Neural crest cell (in vitro differentiated cells): ENCODE data around the gene TP63. TPM values are rescaled to one million over a fixed set of nuclear protein-coding genes. Genes with fewer than 3 reads are reported as not detected.

ENCODE experiments used
- DNase-seq: peaks from one replicate; pipeline ENCODE4 v3.0.0; 2021; ENCODE audit warnings: low read depth, mixed read lengths, low spot score
- H3K27ac Mint-ChIP-seq: one replicate; pipeline ENCODE4 v1.8.0; 2021; ENCODE audit warnings: mild to moderate bottlenecking, mixed read lengths; ENCODE audit not compliant: unreplicated experiment
- H3K27me3 Mint-ChIP-seq: 2 replicates; pipeline ENCODE4 v1.8.0; 2021; ENCODE audit warnings: low read depth, mild to moderate bottlenecking, mixed read lengths
- H3K36me3 Mint-ChIP-seq: 2 replicates; pipeline ENCODE4 v1.8.0; 2021; ENCODE audit warnings: low read depth, mild to moderate bottlenecking, mixed read lengths
- H3K4me1 Mint-ChIP-seq: 2 replicates; pipeline ENCODE4 v1.8.0; 2021; ENCODE audit warnings: mixed read lengths
- H3K4me3 Mint-ChIP-seq: one replicate; pipeline ENCODE4 v1.8.0; 2021; ENCODE audit warnings: mild to moderate bottlenecking, mixed read lengths
- H3K9me3 Mint-ChIP-seq: 2 replicates; pipeline ENCODE4 v1.8.0; 2021; ENCODE audit warnings: mixed read lengths
- total RNA-seq: library from RNA; stranded (reverse); gene quantifications from 2 replicates; pipeline ENCODE4 v1.2.1, GENCODE V29; 2021
- TF ChIP-seq, protein P1 (sequence below): fragments of 200-600 bp; sonication (generic); conservative IDR thresholded peaks from 2 replicates; pipeline ENCODE4 v1.5.0; 2021; ENCODE audit warnings: antibody characterized with exemption, mild to moderate bottlenecking

The TP63 gene
- total RNA-seq, 1 donor from 2014 or later: 0.21 TPM

- H3K27me3 Mint-ChIP-seq: peaks cover 15% of the 10 kb centered on the region
- TF ChIP-seq, protein P1, sequence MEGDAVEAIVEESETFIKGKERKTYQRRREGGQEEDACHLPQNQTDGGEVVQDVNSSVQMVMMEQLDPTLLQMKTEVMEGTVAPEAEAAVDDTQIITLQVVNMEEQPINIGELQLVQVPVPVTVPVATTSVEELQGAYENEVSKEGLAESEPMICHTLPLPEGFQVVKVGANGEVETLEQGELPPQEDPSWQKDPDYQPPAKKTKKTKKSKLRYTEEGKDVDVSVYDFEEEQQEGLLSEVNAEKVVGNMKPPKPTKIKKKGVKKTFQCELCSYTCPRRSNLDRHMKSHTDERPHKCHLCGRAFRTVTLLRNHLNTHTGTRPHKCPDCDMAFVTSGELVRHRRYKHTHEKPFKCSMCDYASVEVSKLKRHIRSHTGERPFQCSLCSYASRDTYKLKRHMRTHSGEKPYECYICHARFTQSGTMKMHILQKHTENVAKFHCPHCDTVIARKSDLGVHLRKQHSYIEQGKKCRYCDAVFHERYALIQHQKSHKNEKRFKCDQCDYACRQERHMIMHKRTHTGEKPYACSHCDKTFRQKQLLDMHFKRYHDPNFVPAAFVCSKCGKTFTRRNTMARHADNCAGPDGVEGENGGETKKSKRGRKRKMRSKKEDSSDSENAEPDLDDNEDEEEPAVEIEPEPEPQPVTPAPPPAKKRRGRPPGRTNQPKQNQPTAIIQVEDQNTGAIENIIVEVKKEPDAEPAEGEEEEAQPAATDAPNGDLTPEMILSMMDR: no peak
- H3K4me1 Mint-ChIP-seq: no peaks in the 10 kb centered on the region
- no peak for DNase-seq
- no peak overlapping the region for H3K27ac Mint-ChIP-seq
- peaks cover 4% of the 10 kb centered on the region for H3K9me3 Mint-ChIP-seq
- H3K36me3 Mint-ChIP-seq: no peaks in the 10 kb centered on the region
- no peak overlapping the region for H3K4me3 Mint-ChIP-seq
Observed at GRCh38 chr3:189830401-189830800, 199.2 kb downstream of the TP63 start.

GRCh38 chr3:189833266-189833665 lies 202.1 kb downstream of the TP63 start:
- no peak overlapping the region for H3K4me3 Mint-ChIP-seq
- no peak overlapping the region for H3K27ac Mint-ChIP-seq
- no peaks in the 10 kb centered on the region for H3K36me3 Mint-ChIP-seq
- peaks cover 11% of the 10 kb centered on the region for H3K27me3 Mint-ChIP-seq
- DNase-seq: no peak
- TF ChIP-seq, protein P1: no peak
- H3K4me1 Mint-ChIP-seq: no peaks in the 10 kb centered on the region
- no peaks in the 10 kb centered on the region for H3K9me3 Mint-ChIP-seq

DNA sequence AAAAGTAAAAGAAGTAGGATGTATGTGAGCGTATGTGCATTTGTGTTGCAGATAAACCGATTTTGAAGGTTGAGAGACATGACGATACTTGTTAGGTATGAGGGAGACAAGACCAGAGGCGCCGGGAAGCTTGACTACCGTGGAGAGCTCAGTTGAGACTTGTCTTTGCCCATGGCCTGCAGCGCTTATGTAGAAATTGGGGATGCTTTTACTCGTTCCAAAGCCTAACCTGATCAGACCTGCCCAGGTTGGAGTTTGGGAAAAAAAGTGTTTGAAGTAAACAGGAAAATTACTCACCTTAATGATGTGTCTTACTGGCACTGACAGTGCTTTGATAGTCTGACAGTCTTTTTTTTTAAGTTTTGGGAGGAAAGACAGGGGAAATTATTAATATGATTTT lies 202.8 kb downstream of the TP63 start:
- Mint-ChIP-seq H3K4me1 (no peaks in the 10 kb centered on the region), H3K27me3 (peaks cover 11% of the 10 kb centered on the region), H3K36me3 (no peaks in the 10 kb centered on the region), H3K4me3 (no peak overlapping the region), H3K9me3 (no peaks in the 10 kb centered on the region), H3K27ac (no peak overlapping the region)
- DNase-seq: no peak
- TF ChIP-seq, protein P1: no peak

DNA sequence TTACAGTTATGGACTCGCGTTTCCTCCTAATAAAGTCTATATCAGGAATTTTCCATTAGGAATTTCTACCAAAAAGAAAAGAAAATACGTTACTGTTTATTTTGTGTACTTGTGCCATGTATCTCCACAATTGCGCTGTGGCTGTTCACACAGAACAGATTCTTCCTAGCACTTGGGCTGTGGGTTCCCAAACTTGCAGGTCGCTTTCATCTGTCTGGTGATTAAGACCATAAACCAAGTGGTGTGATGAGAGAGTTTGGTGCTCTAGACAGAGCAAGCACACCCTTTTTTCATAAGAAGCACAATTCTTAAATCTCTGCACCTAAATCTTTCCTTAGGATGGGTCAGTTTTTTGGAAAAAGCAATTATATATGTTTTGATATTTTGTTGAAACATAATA lies 203.3 kb downstream of the TP63 start:
- DNase-seq: no peak
- Mint-ChIP-seq H3K9me3 (no peaks in the 10 kb centered on the region), H3K4me1 (no peaks in the 10 kb centered on the region), H3K36me3 (no peaks in the 10 kb centered on the region), H3K27me3 (peaks cover 11% of the 10 kb centered on the region), H3K27ac (no peak overlapping the region), H3K4me3 (no peak overlapping the region)
- TF ChIP-seq, protein P1: no peak

GRCh38 chr3:189836795-189837194 lies 205.6 kb downstream of the TP63 start:
- H3K9me3 Mint-ChIP-seq: no peaks in the 10 kb centered on the region
- H3K4me3 Mint-ChIP-seq: no peak overlapping the region
- H3K27me3 Mint-ChIP-seq: peaks cover 11% of the 10 kb centered on the region
- TF ChIP-seq, protein P1: no peak
- no peaks in the 10 kb centered on the region for H3K36me3 Mint-ChIP-seq
- H3K27ac Mint-ChIP-seq: no peak overlapping the region
- H3K4me1 Mint-ChIP-seq: no peaks in the 10 kb centered on the region
- DNase-seq: no peak

DNA sequence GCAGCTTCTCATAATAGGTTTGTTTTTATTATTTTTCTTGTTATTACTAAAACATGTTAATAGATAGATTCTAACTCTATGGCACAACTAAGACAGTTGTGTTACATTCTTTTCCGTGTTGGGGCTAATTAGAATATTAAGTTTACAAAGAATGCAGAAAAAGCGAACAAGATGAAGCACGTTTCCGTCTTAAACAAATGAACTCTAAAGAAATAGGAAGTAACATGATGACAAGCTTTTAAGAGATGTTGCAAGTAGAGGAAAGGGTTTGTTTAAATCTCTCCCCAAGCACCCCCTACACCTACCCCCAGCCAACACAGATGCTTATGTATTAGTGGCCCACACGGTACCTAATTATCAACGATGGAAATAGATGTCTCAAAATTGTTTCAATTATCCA lies 207.1 kb downstream of the TP63 start:
- no peaks in the 10 kb centered on the region for H3K36me3 Mint-ChIP-seq
- H3K27me3 Mint-ChIP-seq: peaks cover 11% of the 10 kb centered on the region
- H3K9me3 Mint-ChIP-seq: no peaks in the 10 kb centered on the region
- H3K4me1 Mint-ChIP-seq: no peaks in the 10 kb centered on the region
- no peak for DNase-seq
- no peak overlapping the region for H3K4me3 Mint-ChIP-seq
- H3K27ac Mint-ChIP-seq: no peak overlapping the region
- TF ChIP-seq, protein P1: no peak
